ENCODE results near the gene SLC6A6. TPM values are rescaled to one million over a fixed set of nuclear protein-coding genes. Genes with fewer than 3 reads are reported as not detected.

SLC6A6 gene
- total RNA-seq, 2 experiments from 2014 or later: 43.4 to 48.8 TPM

DNA sequence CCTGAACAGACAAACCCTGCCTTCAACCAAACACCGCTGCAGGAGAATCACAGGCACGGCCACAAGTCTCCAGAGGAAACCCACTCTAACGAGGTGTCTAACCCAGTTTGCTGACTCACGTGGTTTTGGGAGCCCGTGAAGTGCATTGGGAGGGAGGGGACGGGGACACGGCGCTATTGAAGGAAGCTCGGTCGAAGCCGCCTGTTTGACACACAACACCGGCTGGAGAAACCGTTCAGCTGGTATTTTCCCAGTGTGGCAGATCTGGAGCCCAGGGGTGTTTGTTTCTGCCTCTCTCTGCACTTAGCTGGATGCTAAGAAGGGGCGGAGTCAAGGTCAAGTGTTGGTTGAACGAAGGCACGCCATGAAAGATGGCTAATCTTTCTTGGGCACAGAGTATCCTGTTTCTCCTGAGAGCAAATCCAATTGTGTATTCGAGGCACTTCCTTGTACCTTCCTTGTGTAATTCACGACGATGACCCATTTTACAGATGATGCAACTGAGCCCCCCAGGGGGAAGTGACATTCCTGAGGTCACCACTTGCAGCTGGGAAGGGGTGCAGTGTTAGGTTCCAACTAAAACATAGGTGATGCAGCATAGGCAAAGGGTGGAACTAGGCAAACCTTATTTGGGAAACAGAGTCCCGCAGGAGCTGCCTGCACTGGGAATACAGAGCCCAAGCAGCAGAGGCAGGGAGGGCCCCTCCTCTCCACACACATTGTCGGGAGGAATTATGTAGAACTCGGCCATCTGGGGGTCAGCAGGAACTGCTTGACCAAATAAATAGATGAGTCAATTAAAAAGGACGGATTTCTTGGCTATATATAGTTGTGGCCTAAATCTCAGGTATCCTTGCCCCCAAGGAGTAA lies 22.5 kb downstream of the SLC6A6 start:
- intact Hi-C loops (cut with micrococcal nuclease): no loop called here
- Mint-ChIP-seq H3K4me3 (no peak overlapping the region), H3K27ac (peak overlapping the region; percentile 75), H3K27me3 (no peaks in the 10 kb centered on the region), H3K36me3 (ENCODE audit: low read depth) (peaks cover 10% of the 10 kb centered on the region), H3K9me3 (no peaks in the 10 kb centered on the region), H3K4me1 (ENCODE audit: low read depth) (peaks cover 86% of the 10 kb centered on the region)
- ChIA-PET POLR2A (interaction anchor here (1.7 to 12.2 kb wide), 2 partner anchors 14 to 20 kb away, joined by 5 to 112 read pairs; partner anchors contain the start of gene SLC6A6), CTCF (interaction anchor here (1.1 to 1.4 kb wide), 4 partner anchors 9 to 25 kb away, joined by 3 to 4 read pairs (median 4); no protein-coding TSS in a partner anchor)
- peak; percentile 16 for ATAC-seq
- DNase-seq: peak; percentile 47
- TF ChIP-seq, protein P1, sequence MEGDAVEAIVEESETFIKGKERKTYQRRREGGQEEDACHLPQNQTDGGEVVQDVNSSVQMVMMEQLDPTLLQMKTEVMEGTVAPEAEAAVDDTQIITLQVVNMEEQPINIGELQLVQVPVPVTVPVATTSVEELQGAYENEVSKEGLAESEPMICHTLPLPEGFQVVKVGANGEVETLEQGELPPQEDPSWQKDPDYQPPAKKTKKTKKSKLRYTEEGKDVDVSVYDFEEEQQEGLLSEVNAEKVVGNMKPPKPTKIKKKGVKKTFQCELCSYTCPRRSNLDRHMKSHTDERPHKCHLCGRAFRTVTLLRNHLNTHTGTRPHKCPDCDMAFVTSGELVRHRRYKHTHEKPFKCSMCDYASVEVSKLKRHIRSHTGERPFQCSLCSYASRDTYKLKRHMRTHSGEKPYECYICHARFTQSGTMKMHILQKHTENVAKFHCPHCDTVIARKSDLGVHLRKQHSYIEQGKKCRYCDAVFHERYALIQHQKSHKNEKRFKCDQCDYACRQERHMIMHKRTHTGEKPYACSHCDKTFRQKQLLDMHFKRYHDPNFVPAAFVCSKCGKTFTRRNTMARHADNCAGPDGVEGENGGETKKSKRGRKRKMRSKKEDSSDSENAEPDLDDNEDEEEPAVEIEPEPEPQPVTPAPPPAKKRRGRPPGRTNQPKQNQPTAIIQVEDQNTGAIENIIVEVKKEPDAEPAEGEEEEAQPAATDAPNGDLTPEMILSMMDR (IDR thresholded peaks at IDR 0.05): no peak

DNA sequence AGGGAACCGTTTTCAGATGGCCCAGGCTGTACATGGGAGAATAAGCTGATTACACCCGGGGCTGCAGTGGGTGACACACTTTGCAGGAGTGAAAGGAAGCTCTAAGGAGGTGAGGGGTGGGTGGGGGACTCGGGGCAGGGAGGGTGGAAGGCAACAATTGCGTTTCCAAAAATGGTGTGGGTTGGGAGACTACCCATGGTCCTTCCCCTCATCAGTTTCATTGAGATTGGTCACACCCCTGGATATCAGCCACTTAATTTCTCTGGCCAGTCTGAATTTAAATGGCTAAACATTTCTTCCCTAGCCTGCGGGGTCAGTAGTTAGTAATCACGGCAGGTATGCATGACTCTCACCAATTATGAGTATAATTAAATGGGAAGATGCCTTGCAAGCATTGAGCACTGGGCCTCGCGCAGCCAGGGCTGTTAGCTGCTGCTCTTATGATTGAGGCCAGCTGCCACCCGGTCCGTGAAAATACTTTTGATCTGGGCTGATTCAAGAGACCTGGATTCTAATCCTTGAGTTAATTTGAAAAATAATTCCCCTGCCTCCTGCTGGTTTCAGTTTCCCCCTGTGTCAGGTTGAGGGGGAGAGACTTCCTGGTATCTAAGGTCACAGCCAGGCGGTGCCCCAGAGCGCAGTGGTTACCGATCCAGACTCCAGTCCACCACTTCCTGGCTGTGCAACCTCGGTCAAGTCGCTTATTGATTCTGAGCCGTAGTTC lies 23.3 kb downstream of the SLC6A6 start:
- DNase-seq (peak; percentile 75), ATAC-seq (peak; percentile 70)
- POLR2A ChIA-PET: interaction anchor here (1.6 to 12.2 kb wide), 2 partner anchors 21 to 247 kb away, joined by 5 to 112 read pairs; partner anchors contain the start of genes LSM3, SLC6A6 and XPC
- CTCF ChIA-PET: interaction anchor here (1.1 to 2.3 kb wide), 3 partner anchors 18 to 25 kb away, joined by 3 to 5 read pairs (median 3); no protein-coding TSS in a partner anchor
- Mint-ChIP-seq H3K4me1 (ENCODE audit: low read depth) (peaks cover 93% of the 10 kb centered on the region), H3K27me3 (no peaks in the 10 kb centered on the region), H3K4me3 (peak overlapping the region; percentile 22), H3K36me3 (ENCODE audit: low read depth) (peaks cover 7% of the 10 kb centered on the region), H3K27ac (peak overlapping the region; percentile 66), H3K9me3 (no peaks in the 10 kb centered on the region)
- intact Hi-C loops (cut with micrococcal nuclease): no loop called here
- TF ChIP-seq, protein P1 (IDR thresholded peaks at IDR 0.05): no peak

DNA sequence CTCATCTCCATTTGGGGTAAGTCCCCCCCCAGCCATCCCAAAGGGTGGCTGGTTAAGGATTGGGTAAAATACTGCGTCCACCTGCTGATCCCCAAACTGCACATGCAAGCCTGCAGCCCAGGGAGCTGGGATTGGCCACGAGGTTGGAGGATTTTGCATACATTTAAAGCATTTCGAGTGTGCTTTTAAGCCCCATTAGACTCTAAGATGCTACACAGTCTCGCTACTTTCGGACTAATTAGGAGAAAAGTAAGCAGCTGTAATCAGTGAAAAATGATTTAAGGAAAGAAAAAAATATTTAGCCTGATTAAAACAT lies 23.9 kb downstream of the SLC6A6 start:
- ATAC-seq (no peak), DNase-seq (no peak)
- Mint-ChIP-seq H3K36me3 (ENCODE audit: low read depth) (peaks cover 10% of the 10 kb centered on the region), H3K4me3 (peak overlapping the region; percentile 22), H3K27me3 (no peaks in the 10 kb centered on the region), H3K27ac (peak overlapping the region; percentile 66), H3K9me3 (no peaks in the 10 kb centered on the region), H3K4me1 (ENCODE audit: low read depth) (peaks cover 96% of the 10 kb centered on the region)
- intact Hi-C loops (cut with micrococcal nuclease): no loop called here
- ChIA-PET CTCF (interaction anchor here (1.2 to 2.3 kb wide), 2 partner anchors 19 to 26 kb away, joined by 3 to 5 read pairs; no protein-coding TSS in a partner anchor), POLR2A (interaction anchor here (1.6 to 12.2 kb wide), 2 partner anchors 21 to 248 kb away, joined by 5 to 112 read pairs; partner anchors contain the start of genes LSM3, SLC6A6 and XPC)
- TF ChIP-seq, protein P1 (IDR thresholded peaks at IDR 0.05): no peak

DNA sequence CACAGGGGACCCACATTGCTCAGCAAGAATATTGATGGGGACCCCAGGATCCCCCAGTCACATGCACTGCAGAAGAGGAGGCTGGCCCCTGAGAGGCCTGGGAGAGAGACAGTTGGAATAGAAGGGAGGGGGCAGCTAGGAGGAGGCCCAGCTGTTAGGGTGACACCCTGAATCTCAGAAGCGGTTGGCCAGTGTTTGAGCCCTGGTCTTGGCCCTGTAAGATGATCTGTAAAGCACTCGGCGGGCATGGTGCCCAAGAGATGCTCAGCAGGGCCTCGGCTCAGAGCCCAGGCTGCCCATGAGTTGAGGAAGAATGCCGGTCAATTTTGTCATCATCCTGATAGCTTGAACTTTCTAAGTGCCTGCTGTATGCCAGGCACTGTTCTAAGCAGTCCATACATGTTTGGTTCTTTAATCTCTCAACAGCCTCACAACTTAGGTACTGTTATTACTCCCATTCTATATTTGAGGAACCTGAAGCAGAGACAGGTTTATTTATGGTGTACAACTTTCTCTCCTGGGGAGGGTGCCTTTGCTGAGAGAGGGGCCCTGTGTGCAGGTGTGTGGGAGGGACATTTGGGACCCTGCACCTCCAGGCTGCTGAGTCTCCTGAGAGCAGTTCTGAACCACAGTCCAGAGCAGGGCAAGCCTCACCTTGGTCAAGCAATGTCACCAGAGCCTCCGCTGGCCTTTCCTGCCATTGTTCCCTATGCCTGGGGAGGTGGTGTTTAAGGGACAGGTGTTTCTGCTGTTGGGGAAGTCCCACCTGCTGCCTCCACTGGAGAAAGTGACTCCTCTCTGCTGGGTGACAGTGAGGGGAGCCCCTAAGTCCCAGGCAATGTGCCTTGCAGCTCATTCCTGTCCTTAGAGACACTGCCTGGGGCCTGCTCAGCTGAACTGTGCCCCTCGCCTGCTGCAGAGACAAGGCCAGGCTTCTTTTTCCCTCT lies 26.0 kb downstream of the SLC6A6 start:
- Mint-ChIP-seq H3K4me1 (ENCODE audit: low read depth) (peaks cover 96% of the 10 kb centered on the region), H3K27me3 (no peaks in the 10 kb centered on the region), H3K4me3 (no peak overlapping the region), H3K27ac (peak overlapping the region; percentile 94), H3K9me3 (no peaks in the 10 kb centered on the region), H3K36me3 (ENCODE audit: low read depth) (peaks cover 18% of the 10 kb centered on the region)
- CTCF ChIA-PET: interaction anchor here (1.2 to 2.3 kb wide), 2 partner anchors 21 to 34 kb away, joined by 3 to 5 read pairs; no protein-coding TSS in a partner anchor
- TF ChIP-seq, protein P1 (IDR thresholded peaks at IDR 0.05): no peak
- intact Hi-C loops (cut with micrococcal nuclease): no loop called here
- POLR2A ChIA-PET: interaction anchor here (1.1 to 12.2 kb wide), 3 partner anchors 18 to 23 kb away, joined by 3 to 112 read pairs (median 3); partner anchors contain the start of gene SLC6A6
- peak; percentile 73 for DNase-seq
- peak; percentile 6 for ATAC-seq
